ENCODE results near the gene ARHGAP26. TPM values are rescaled to one million over a fixed set of nuclear protein-coding genes. Genes with fewer than 3 reads are reported as not detected.

The ARHGAP26 gene
- total RNA-seq, 1 experiment from 2014 or later, result 34.5 TPM

- H3K9me2 ChIP-seq (ENCODE audit: insufficient read depth), result no peaks in the 10 kb centered on the region
- H4K20me1 ChIP-seq (ENCODE audit: insufficient read depth), result no peaks in the 10 kb centered on the region
- no peak for DNase-seq (ENCODE audit: low read depth, low spot score)
- TF ChIP-seq EGR1 (IDR thresholded peaks at IDR 0.05; ENCODE audit: low read depth) (no peak), SRF (IDR thresholded peaks at IDR 0.05; ENCODE audit: low read depth) (no peak), TCF7L2 (IDR thresholded peaks at IDR 0.05; ENCODE audit: borderline replicate concordance, extremely low read depth, insufficient read depth, insufficient read length) (no peak), EZH2phosphoT487 (IDR thresholded peaks at IDR 0.05; ENCODE audit: borderline replicate concordance) (no peak), ATF3 (IDR thresholded peaks at IDR 0.05) (no peak), POLR2A (IDR thresholded peaks at IDR 0.05; ENCODE audit: borderline replicate concordance, extremely low read depth, insufficient read depth, insufficient read length) (no peak), SP1 (IDR thresholded peaks at IDR 0.05; ENCODE audit: low read depth) (no peak), ZNF274 (IDR thresholded peaks at IDR 0.05; ENCODE audit: low read depth, low read length) (no peak), ZFX (IDR thresholded peaks at IDR 0.05) (no peak), SIN3A (IDR thresholded peaks at IDR 0.05; ENCODE audit: low read depth) (no peak), EZH2 (IDR thresholded peaks at IDR 0.05) (no peak), FOSL1 (IDR thresholded peaks at IDR 0.05; ENCODE audit: low read depth) (no peak), ZBTB33 (IDR thresholded peaks at IDR 0.05; ENCODE audit: extremely low read depth, insufficient replicate concordance, low read length) (no peak)
- peaks cover 13 to 16% of the 10 kb centered on the region in 2 experiments; a peak in 3 of 4 replicates for H3K36me3 ChIP-seq (ENCODE audit: control insufficient read depth in 1 of 2, insufficient read depth in 2 of 2, low read length in 2 of 2)
- intact Hi-C loops (cut with micrococcal nuclease), result no loop called here
- ChIA-PET RAD21 (ENCODE audit: low non-redundant PET in 1 of 2, low total read pairs in 2 of 2, uncharacterized antibody in 2 of 2, unreplicated experiment in 2 of 2) (no interaction called here), CTCF (interaction anchor here (1.0 kb wide), 1 partner anchor 192 kb away, joined by 3 read pairs; no protein-coding TSS in a partner anchor), POLR2A (no interaction called here)
- no peak overlapping the region for H3K4me3 ChIP-seq (replicated peaks in 1 of 2; ENCODE audit: low read depth in 1 of 2, low read length in 2 of 2)
- no peak overlapping the region for H3K9ac ChIP-seq (ENCODE audit: low read length)
- BruUV-seq (replicated peaks), result no TSS peak
- H2AFZ ChIP-seq (ENCODE audit: low read depth, low read length, poor library complexity, severe bottlenecking), result no peak overlapping the region
- H3K79me2 ChIP-seq (ENCODE audit: insufficient read depth, low read length), result no peaks in the 10 kb centered on the region
- no peak overlapping the region for H3K27ac ChIP-seq (ENCODE audit: low read depth, low read length)
- peaks cover 24 to 29% of the 10 kb centered on the region in 2 experiments for H3K4me1 ChIP-seq (ENCODE audit: control insufficient read depth in 1 of 2, insufficient read depth in 2 of 2, low read length in 2 of 2)
- H3K4me2 ChIP-seq (ENCODE audit: low read length), result no peak overlapping the region
- no peaks in the 10 kb centered on the region for H3K27me3 ChIP-seq (ENCODE audit: insufficient read depth, low read length)
- ATAC-seq, result no peak
- H3K9me3 ChIP-seq (ENCODE audit: control insufficient read depth in 1 of 2, insufficient read depth in 1 of 2, low read depth in 1 of 2, low read length in 2 of 2), result no peaks in the 10 kb centered on the region
Measured at GRCh38 chr5:142905348-142905747, 135.2 kb downstream of the ARHGAP26 start.
